Effector memory CD8-positive, alpha-beta T cell (primary cell): ENCODE results near the gene WASF2.
A peak's percentile ranks its signal among the peaks of the same experiment; 100 is the strongest.
"Not testable (repeated sequence)": the region's sequence is repeated elsewhere in the genome, so short reads cannot be mapped to it uniquely, and the experiment has no call there.

Experiments
- ATAC-seq: fragments of 150-1000 bp; cut with Tn5 transposase; replicated peaks from 2 replicates; pipeline ENCODE4 v1.10.0; 2021; ENCODE audit warnings: mild to moderate bottlenecking, moderate library complexity
- DNase-seq, 3 experiments: peaks; one replicate each; pipeline ENCODE4 v3.0.0; 2021
- H3K27ac Mint-ChIP-seq, 2 donors: one replicate each; pipeline ENCODE4 v1.8.0; 2022; ENCODE audit warnings: mild to moderate bottlenecking in 2 of 2, mixed read lengths in 2 of 2, moderate library complexity in 2 of 2
- H3K27me3 Mint-ChIP-seq, 2 donors: one replicate each; pipeline ENCODE4 v1.8.0; 2022; ENCODE audit warnings: mixed read lengths in 2 of 2
- H3K36me3 Mint-ChIP-seq: one replicate; pipeline ENCODE4 v1.8.0; 2022; ENCODE audit warnings: mild to moderate bottlenecking, moderate library complexity, mixed read lengths; ENCODE audit not compliant: insufficient read depth
- H3K4me1 Mint-ChIP-seq, 2 donors: one replicate each; pipeline ENCODE4 v1.8.0; 2022; ENCODE audit warnings: low read depth in 2 of 2, mixed read lengths in 2 of 2
- H3K4me3 Mint-ChIP-seq, 2 donors: one replicate each; pipeline ENCODE4 v1.8.0; 2022; ENCODE audit warnings: mild to moderate bottlenecking in 2 of 2, mixed read lengths in 2 of 2, moderate library complexity in 2 of 2
- H3K9me3 Mint-ChIP-seq, 2 donors: one replicate each; pipeline ENCODE4 v1.8.0; 2022; ENCODE audit warnings: mixed read lengths in 2 of 2

The WASF2 gene

DNA sequence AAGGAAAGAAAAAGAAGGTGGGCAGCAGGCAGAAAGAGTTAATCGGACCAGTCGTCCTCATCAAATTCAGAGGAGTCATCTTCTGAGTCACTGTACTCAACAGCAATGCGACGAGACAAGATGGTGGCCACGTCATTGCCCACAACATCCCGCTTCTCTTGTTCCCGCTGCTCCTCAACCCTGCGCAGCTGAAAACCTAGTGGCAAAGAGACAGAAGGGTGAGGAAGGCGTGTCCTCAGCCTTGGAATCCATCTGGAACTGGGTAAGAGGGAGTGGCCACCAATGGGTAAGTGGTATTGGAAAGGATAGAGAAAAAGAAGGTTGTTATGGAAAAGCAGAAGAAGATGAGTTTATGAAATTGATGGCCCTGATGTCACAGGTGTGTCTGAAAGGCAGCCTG lies 81.8 kb downstream of the WASF2 start:
- no peaks in the 10 kb centered on the region for H3K27me3 Mint-ChIP-seq
- H3K4me1 Mint-ChIP-seq = peaks cover 5 to 10% of the 10 kb centered on the region in 2 donors
- ATAC-seq = no peak
- no peaks in the 10 kb centered on the region for H3K9me3 Mint-ChIP-seq
- H3K4me3 Mint-ChIP-seq = no peak overlapping the region
- peak overlapping the region; percentile 62 to 74 for H3K27ac Mint-ChIP-seq
- DNase-seq = no peak
- H3K36me3 Mint-ChIP-seq = peaks cover 55% of the 10 kb centered on the region

DNA sequence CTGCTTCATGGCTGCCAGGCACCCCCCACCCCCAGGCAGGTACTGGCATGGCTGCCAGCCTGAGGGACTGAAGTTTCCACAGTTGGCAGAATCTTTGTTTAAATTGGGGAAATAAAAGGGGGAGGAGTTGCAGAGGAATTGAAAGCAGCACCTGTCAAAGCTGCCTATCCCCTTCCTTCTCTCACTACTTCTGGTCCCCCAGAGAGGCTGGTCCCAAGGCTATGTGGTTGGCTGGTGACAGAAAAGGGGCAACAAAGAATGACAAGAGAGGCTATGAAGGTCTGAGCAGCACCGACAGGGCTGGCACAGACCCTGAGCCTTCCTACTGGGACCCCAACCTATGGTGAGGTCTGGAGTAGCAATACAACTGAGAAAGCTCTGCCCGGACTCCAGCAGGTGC lies 83.2 kb downstream of the WASF2 start:
- H3K4me3 Mint-ChIP-seq, ATAC-seq, DNase-seq, H3K27me3 Mint-ChIP-seq, H3K9me3 Mint-ChIP-seq: not testable (repeated sequence)
- peaks cover 47% of the 10 kb centered on the region for H3K36me3 Mint-ChIP-seq
- H3K4me1 Mint-ChIP-seq = peaks cover 5 to 14% of the 10 kb centered on the region in 2 donors
- peak overlapping the region in 1 of 2 donors; percentile 62 for H3K27ac Mint-ChIP-seq

DNA sequence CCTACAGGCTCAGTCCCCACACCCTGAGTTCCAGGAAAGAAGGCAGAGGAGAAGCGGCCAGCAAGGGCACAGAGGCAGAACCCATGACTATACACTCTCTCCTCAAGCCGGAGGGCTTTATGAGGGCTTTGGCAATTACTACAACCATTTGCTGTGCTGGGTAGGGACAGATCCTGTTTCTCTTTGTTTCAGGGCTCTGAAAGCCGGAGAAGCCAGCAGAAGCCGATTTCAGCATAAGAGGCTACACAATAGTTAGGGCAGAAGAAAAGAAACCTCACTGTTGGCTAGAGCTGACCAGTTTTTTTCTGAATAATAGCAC lies 83.6 kb downstream of the WASF2 start:
- Mint-ChIP-seq H3K27me3 (no peaks in the 10 kb centered on the region), H3K27ac (peak overlapping the region in 1 of 2 donors; percentile 60), H3K36me3 (peaks cover 43% of the 10 kb centered on the region), H3K4me1 (peaks cover 5 to 18% of the 10 kb centered on the region in 2 donors), H3K9me3 (no peaks in the 10 kb centered on the region), H3K4me3 (no peak overlapping the region)
- no peak for ATAC-seq
- DNase-seq = no peak

DNA sequence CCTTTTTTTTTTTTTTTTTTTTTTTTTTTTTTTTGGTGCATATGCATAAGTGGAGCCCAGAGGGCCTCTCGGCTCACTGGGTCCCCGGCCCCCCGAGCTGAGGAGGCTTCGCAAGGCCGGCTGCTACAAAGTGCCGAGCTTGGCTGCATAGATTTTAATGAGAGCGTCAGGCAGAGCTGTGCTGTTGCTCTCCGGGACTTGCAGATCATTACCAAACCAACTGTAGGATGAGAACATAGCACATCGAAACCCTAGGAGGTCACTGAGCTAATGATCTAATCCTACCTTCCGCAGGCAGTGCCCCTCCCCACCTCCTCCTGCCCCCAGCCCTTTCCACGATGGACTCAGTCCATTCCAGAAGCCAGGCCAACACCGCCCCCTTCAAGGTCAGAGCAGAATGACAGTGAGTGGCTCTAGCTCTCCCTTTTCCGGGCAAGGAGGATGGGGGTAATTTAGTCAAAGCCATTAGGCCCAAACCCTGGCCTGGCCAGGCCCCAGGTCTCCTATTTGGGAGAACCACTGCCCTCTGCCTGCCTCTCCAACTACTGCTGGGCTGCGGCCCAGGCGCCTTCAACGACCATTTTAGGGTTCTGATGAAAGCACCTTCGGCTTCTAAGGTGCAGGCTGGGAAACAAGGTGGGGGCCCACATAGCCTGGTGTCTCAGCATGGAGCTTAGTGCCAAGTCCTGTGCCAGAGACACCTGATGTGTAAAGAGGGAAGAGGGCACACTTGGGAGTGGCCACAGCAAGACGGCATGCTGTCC lies 84.2 kb downstream of the WASF2 start:
- H3K27ac Mint-ChIP-seq = peak overlapping the region in 1 of 2 donors; percentile 60
- H3K4me1 Mint-ChIP-seq = peaks cover 5 to 18% of the 10 kb centered on the region in 2 donors
- not testable (repeated sequence) for ATAC-seq, H3K9me3 Mint-ChIP-seq, DNase-seq, H3K27me3 Mint-ChIP-seq, H3K4me3 Mint-ChIP-seq
- peaks cover 38% of the 10 kb centered on the region for H3K36me3 Mint-ChIP-seq

DNA sequence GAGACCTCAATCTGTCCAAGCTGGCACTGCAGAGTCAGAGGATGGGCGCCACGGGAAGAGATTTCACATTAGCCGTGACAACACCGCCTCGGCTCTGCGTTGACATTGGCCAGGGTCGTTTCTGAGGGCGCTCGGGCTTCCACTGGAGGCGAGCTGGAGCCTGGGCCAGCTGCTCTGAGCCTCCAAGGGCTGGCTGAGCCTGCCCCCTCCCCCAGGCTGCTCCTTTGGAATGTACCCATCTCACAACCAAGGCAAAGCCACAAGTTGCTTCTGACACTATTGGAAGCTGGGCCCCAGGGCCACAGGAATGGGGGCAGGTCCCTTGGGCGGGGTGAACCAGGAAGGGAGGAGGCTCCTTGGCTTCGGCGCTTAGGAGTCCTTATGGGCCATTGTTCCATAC lies 84.9 kb downstream of the WASF2 start:
- H3K27ac Mint-ChIP-seq = peak overlapping the region in 1 of 2 donors; percentile 91
- DNase-seq = no peak
- peaks cover 31% of the 10 kb centered on the region for H3K36me3 Mint-ChIP-seq
- no peaks in the 10 kb centered on the region for H3K9me3 Mint-ChIP-seq
- H3K4me1 Mint-ChIP-seq = peaks cover 5 to 22% of the 10 kb centered on the region in 2 donors
- ATAC-seq = no peak
- H3K27me3 Mint-ChIP-seq = no peaks in the 10 kb centered on the region
- H3K4me3 Mint-ChIP-seq = no peak overlapping the region

DNA sequence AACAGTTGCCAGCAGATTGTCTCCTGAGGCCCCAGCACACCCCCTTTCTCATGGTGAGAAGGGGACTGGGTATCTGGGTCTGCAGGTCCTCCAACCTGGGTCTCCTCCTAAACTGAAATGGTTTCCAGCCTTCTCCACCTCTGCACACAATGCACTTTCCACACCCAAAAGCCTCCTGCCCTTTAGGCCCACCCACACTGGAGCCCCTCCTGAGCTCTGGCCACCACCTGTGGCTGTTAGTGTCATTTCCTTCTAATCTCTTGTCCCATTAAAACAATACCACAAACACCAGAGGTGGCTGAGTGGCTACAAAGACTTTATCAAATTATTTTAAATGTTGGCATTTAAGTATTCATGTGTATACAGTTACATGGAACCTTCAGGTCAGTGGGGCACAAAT lies 86.0 kb downstream of the WASF2 start:
- H3K4me3 Mint-ChIP-seq = peak overlapping the region in 1 of 2 donors; percentile 69

DNA sequence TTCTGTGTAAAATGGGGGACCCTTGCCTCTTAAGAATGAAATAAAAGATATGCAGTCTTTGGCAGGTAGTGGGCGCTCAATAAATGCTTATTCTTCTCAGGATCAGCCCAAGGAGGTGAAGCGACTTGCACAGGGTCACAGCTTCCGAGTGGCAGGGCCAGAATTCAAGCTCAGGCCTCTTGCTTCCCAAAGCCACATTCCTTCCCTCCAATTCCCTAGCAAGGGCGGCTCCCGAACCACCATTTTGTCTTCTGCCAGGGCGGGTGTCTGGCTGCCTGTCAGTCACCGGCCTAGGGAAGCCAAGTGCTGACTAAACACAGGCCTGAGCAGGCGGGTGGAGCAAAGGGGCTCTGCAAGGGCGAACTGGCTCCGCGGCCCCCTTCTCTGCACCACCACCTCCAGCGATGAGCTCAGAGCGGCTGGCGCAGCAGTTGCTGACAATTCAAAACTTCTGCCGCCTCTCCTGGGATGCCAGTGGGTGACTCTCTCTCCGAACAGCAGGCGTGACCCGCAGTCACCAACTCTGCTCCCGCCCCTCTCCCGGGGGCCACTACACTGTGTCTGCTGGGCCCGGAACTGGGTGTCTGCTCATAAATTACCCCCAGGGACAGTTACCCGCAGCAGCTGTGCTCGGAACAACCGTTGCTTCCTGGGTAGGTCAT lies 86.8 kb downstream of the WASF2 start:
- Mint-ChIP-seq H3K9me3 (no peaks in the 10 kb centered on the region), H3K4me3 (peak overlapping the region; percentile 10 to 69), H3K27me3 (no peaks in the 10 kb centered on the region), H3K4me1 (peaks cover 5 to 22% of the 10 kb centered on the region in 2 donors), H3K36me3 (peaks cover 15% of the 10 kb centered on the region), H3K27ac (peak overlapping the region; percentile 84 to 91)
- ATAC-seq = peak; percentile 89
- peak in 2 of 3 experiments; percentile 38 to 48 for DNase-seq

More for the DNA sequence above, 86.0 kb downstream of the WASF2 start:
- Mint-ChIP-seq H3K36me3 (peaks cover 21% of the 10 kb centered on the region), H3K27ac (peak overlapping the region; percentile 84 to 91), H3K9me3 (no peaks in the 10 kb centered on the region), H3K4me1 (peaks cover 5 to 22% of the 10 kb centered on the region in 2 donors), H3K27me3 (no peaks in the 10 kb centered on the region)
- DNase-seq (no peak), ATAC-seq (peak; percentile 12)

DNA sequence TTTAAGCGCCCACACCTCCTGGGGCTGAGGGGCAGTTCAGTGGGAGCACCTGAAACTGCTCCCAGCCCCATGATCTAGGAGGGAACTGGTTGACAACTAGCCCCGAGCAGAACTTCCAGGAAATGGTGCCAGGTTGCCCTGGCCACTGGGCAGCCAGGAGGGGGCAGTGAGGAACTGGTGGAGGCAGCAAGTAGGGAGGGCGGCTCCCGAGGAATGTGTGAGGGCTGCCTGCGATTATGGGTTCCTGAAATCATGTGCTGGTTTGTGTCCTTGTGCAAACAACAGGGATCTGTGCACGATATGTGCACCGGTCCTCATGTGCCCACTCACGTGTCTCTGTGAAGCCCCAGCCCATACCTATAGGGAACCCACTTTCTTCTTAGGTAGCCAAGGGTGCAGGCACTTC lies 87.6 kb downstream of the WASF2 start:
- ATAC-seq = no peak
- Mint-ChIP-seq H3K27me3 (no peaks in the 10 kb centered on the region), H3K4me3 (no peak overlapping the region), H3K27ac (peak overlapping the region in 1 of 2 donors; percentile 32), H3K4me1 (peaks cover 5 to 22% of the 10 kb centered on the region in 2 donors), H3K36me3 (peaks cover 8% of the 10 kb centered on the region), H3K9me3 (no peaks in the 10 kb centered on the region)
- no peak for DNase-seq

DNA sequence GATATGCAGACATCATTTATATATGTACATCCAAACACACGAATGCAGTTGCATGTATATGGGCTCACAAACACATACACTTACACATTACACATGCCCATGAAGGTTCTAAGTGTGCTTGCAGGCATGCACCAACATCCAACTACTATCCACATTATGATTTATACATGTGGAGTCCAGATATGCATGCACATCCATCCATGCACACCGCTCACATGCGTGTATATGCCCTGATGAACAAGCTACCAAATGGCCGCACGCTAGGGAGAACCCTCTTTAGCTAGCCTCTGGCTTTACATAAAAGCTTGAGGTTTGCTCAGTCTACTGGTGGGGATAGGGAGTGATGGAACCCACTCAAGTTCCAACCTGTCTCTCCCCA lies 89.0 kb downstream of the WASF2 start:
- Mint-ChIP-seq H3K27me3 (no peaks in the 10 kb centered on the region), H3K4me3 (no peak overlapping the region), H3K27ac (peak overlapping the region in 1 of 2 donors; percentile 85), H3K36me3 (peaks cover 11% of the 10 kb centered on the region), H3K9me3 (no peaks in the 10 kb centered on the region), H3K4me1 (peaks cover 5 to 22% of the 10 kb centered on the region in 2 donors)
- ATAC-seq (no peak), DNase-seq (no peak)

DNA sequence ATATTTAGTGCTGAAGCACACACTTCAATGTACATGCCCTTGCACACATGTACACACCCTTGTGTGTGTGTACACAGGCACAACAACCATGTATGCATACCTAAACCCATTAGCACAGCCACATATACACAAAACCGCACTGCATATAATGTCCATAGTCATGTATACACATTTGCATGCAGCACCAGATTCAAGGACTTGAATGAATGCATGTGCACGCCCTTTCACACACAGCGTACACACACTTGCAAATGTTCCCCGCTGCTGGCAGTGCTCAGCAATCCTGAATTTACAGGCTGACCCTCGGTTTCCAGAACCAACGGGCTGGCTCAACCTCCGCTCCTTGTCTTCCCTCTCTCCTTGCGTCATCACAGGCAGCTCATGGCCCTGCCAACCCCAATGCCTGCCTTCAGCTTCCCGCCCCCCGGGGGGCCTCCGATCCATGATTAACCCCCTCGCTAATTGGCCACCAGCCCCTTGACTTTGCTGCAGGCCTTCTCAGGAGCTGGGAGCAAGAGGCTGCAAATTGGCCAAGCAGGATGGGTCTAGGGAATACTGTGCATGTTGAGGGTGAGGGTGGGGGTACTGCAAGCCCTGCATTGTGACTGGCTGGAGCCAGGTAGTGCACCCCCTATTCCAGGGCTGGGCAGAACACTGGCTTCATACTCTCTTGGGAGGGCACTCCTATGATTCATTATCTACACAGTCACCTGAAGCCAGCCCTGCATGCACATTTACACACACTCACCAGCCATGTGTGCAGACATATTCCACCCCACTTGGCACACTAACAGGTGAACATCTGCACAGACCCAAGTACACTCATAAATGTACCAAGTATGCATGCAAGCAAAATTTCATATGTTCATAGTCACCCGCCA lies 89.6 kb downstream of the WASF2 start:
- peak overlapping the region in 1 of 2 donors; percentile 85 for H3K27ac Mint-ChIP-seq
- DNase-seq (no peak), ATAC-seq (no peak)

DNA sequence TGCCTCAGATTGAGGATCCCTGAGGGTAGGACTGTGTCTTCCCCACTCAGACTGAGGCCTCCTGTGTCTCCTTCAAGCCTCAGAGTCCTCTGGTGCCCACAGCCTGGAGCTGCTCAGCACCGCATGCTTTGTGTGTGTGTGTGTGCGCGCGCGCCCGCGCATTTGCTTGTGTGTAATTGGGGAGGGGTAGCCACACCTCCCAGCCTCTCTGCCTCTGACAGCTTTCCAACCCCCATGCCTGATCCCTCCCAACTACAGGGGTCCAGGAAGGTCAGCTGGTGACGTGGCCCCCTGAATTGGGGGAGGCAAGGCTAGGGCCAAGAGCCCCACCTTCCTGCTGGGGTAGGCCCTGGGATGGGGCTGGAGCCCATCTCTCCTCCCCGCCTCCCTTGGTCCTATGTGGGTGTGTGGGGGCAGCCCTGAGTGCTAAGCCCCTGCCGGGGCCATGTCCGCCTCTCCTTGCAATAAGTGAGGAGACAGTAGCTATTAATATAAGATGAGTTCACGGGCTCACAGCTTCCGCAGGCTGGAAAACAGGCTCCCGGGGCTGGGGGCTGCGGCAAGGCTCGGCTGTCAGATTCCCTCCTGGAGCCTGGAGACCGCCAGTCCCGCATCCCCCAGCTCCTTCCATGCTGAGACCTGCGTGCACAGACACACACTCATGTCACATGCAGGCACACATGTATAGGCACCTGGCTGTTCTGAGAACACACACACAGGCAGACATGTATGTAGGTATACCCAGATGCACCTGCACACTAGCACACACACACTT lies 90.5 kb downstream of the WASF2 start:
- ATAC-seq (no peak), DNase-seq (no peak)
- Mint-ChIP-seq H3K4me1 (peaks cover 8 to 26% of the 10 kb centered on the region in 2 donors), H3K27ac (peak overlapping the region; percentile 72 to 81), H3K9me3 (no peaks in the 10 kb centered on the region), H3K27me3 (no peaks in the 10 kb centered on the region), H3K36me3 (peaks cover 14% of the 10 kb centered on the region), H3K4me3 (no peak overlapping the region)

More for the DNA sequence above, 89.6 kb downstream of the WASF2 start:
- Mint-ChIP-seq H3K27me3 (no peaks in the 10 kb centered on the region), H3K4me1 (peaks cover 5 to 26% of the 10 kb centered on the region in 2 donors), H3K36me3 (peaks cover 14% of the 10 kb centered on the region), H3K4me3 (no peak overlapping the region), H3K9me3 (no peaks in the 10 kb centered on the region)

DNA sequence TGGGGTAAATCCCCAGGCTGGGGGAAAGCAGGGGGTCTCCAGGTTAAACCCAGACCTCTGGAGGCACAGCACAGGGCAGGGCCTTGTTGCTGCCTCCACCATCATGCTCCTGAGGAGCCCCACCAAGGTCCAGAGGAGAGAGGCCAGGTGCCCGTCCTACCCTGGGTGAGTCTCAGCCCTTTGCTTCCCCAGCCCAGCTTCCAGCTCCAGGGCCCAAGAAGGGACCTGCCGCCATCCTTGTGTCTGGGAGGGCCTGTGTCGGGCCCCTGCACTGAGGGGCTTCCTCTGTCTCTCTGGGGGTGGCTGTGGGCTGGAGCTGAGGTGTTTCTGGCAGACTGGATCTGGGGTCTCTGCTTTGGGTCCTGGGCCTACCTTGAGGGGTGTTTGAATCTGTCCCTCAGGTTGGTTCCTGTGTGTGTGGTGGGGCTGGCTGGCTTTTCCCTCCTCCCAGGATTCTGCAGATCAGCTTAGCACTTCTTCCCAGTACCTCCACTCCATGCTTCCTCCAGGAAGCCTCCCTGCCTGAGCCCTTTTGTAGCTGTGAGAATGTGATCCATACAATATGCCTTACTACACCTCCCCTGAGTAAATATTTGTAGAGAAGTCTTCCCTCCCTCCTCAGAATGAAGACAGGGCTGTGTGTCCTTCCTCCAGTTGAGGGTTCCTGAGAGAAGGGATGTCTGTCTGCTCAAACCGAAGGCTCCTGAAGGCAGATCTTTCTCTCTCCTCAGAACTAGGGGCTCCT lies 91.4 kb downstream of the WASF2 start:
- peaks cover 4 to 21% of the 10 kb centered on the region in 2 donors for H3K4me1 Mint-ChIP-seq
- H3K4me3 Mint-ChIP-seq = no peak overlapping the region
- DNase-seq (no peak), ATAC-seq (no peak)
- H3K27ac Mint-ChIP-seq = peak overlapping the region; percentile 72 to 81
- no peaks in the 10 kb centered on the region for H3K27me3 Mint-ChIP-seq
- H3K9me3 Mint-ChIP-seq = no peaks in the 10 kb centered on the region
- H3K36me3 Mint-ChIP-seq = peaks cover 15% of the 10 kb centered on the region
